Endothelial cell (in vitro differentiated cells): ENCODE measurements around the gene INTS11. TPM values are rescaled to one million over a fixed set of nuclear protein-coding genes. Genes with fewer than 3 reads are reported as not detected.

Experiments used
- DNase-seq: peaks from one replicate; pipeline ENCODE4 v3.0.0; 2021; ENCODE audit warnings: low spot score
- H3K27ac Mint-ChIP-seq: one replicate; pipeline ENCODE4 v1.8.0; 2021; ENCODE audit warnings: mixed read lengths, inconsistent platforms; ENCODE audit not compliant: unreplicated experiment
- H3K27me3 Mint-ChIP-seq: one replicate; pipeline ENCODE4 v1.8.0; 2021; ENCODE audit warnings: mild to moderate bottlenecking, moderate library complexity, mixed read lengths, inconsistent platforms; ENCODE audit not compliant: unreplicated experiment
- H3K36me3 Mint-ChIP-seq: one replicate; pipeline ENCODE4 v1.8.0; 2021; ENCODE audit warnings: mild to moderate bottlenecking, low read depth, mixed read lengths, inconsistent platforms; ENCODE audit not compliant: unreplicated experiment
- H3K4me1 Mint-ChIP-seq: one replicate; pipeline ENCODE4 v1.8.0; 2021; ENCODE audit warnings: mild to moderate bottlenecking, mixed read lengths, inconsistent platforms; ENCODE audit not compliant: unreplicated experiment
- H3K4me3 Mint-ChIP-seq: one replicate; pipeline ENCODE4 v1.8.0; 2021; ENCODE audit warnings: mild to moderate bottlenecking, mixed read lengths, inconsistent platforms; ENCODE audit not compliant: unreplicated experiment
- H3K9me3 Mint-ChIP-seq: one replicate; pipeline ENCODE4 v1.8.0; 2021; ENCODE audit warnings: mixed read lengths, inconsistent platforms; ENCODE audit not compliant: unreplicated experiment
- CTCF ChIP-seq: fragments of 200-600 bp; sonication (generic); IDR thresholded peaks from one replicate; pipeline ENCODE4 v1.5.0; 2021; ENCODE audit warnings: antibody characterized with exemption; ENCODE audit not compliant: unreplicated experiment
- total RNA-seq: library from RNA; stranded (reverse); fragmentation: NEBNext Ultra II Directional; extraction: Animal tissue kit (Norgen Biotek cat#: 25700); gene quantifications from one replicate; pipeline ENCODE4 v1.2.1, GENCODE V29; 2021; ENCODE audit not compliant: unreplicated experiment

The INTS11 gene
- total RNA-seq, 1 donor from 2014 or later, result 104 TPM

- peak overlapping the region; percentile 26 for H3K27ac Mint-ChIP-seq
- TF ChIP-seq CTCF, result no peak
- DNase-seq, result no peak
- H3K9me3 Mint-ChIP-seq, result no peaks in the 10 kb centered on the region
- peaks cover 16% of the 10 kb centered on the region for H3K27me3 Mint-ChIP-seq
- H3K4me1 Mint-ChIP-seq, result no peaks in the 10 kb centered on the region
- H3K4me3 Mint-ChIP-seq, result no peak overlapping the region
- H3K36me3 Mint-ChIP-seq, result no peaks in the 10 kb centered on the region
These were observed 36.2 kb upstream of the INTS11 start for GRCh38 chr1:1360506-1361169.

- no peaks in the 10 kb centered on the region for H3K9me3 Mint-ChIP-seq
These were observed 35.4 kb upstream of the INTS11 start for GRCh38 chr1:1359664-1360468.

DNA sequence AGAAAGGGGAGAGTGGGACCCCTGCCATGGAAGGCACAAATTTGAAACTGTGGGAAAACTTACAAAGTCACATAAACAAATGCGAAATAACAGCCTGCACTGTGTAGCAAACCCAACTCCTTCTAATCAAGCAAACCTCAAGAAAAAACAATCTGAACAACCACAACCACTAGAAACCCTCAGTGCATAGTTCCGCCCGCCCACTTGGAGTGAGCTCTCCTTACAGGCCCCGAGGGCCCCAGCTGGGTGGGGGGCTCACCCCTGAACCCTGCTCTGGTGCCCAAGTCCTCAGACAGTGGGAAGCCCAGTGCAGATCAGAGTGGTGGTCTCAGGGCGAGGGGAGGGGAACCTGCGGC, 34.8 kb upstream of the INTS11 start:
- no peaks in the 10 kb centered on the region for H3K4me1 Mint-ChIP-seq
- H3K9me3 Mint-ChIP-seq, result no peaks in the 10 kb centered on the region
- H3K27me3 Mint-ChIP-seq, result peaks cover 16% of the 10 kb centered on the region
- H3K4me3 Mint-ChIP-seq, result no peak overlapping the region
- DNase-seq, result no peak
- TF ChIP-seq CTCF, result no peak
- no peak overlapping the region for H3K27ac Mint-ChIP-seq
- H3K36me3 Mint-ChIP-seq, result no peaks in the 10 kb centered on the region

More at GRCh38 chr1:1359664-1360468, 35.4 kb upstream of the INTS11 start:
- Mint-ChIP-seq H3K27ac (no peak overlapping the region), H3K27me3 (peaks cover 16% of the 10 kb centered on the region), H3K36me3 (no peaks in the 10 kb centered on the region), H3K4me1 (no peaks in the 10 kb centered on the region), H3K4me3 (no peak overlapping the region)
- no peak for TF ChIP-seq CTCF
- no peak for DNase-seq

DNA sequence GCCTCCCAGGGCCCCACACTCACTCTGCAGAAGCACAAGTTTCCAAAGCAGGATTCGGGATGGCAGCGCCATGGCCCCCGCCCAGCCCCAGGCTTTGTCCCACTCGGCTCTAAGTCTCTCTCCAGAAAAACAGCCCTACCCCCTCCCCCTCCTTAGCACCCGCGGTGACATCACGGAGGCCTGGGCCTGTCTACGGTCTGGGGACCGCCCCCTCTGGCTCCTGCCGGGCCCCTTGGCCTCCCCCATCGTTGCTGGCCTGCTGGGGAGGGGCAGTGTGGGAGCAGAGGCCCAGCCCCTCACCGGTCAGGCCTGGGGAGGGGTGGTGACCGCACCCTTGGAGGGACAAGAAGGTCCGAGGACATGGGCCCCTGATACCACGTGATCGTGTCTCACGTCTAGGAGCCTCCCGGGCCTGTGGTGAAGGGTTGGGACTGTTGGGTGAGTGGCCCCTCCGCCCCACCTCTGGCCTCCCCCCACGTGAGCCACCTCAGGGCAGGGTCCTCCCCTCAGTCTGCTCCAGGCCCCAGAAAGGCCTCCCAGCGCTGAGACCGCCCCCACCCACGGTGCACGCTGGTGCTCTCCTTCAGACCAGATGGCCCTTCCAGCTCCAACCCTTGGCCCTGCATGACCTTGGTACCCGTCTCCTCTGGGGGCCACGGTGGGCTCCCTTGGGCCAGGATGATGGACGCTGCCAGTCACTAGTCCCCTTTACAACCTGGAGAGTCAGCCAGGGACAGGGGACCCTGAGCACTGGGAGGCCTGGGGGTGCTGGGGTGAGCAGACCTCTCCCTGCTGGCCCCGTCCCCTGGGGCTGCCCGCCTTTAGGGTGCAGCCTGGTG, 34.2 kb upstream of the INTS11 start, which contains the start of gene MXRA8:
Gene MXRA8 (minus strand): TSS at position 123 of the 839 bp plus-strand sequence. CDS start 51 bp downstream, at position 72.
- Mint-ChIP-seq H3K36me3 (no peaks in the 10 kb centered on the region), H3K27me3 (peaks cover 22% of the 10 kb centered on the region), H3K4me1 (no peaks in the 10 kb centered on the region), H3K27ac (no peak within 1 kb of the TSS), H3K4me3 (no peak within 1 kb of the TSS), H3K9me3 (no peaks in the 10 kb centered on the region)
- DNase-seq, result no peak
- no peak for TF ChIP-seq CTCF
